Activated CD4-positive, CD25-positive, alpha-beta regulatory T cell treated with anti-CD3 and anti-CD28 coated beads, Interleukin-2, amount 50 U/mL, for 24 hours (primary cell): ENCODE data around the gene HTR3A.

Experiments
- ATAC-seq, 2 donors: fragments of 150-1000 bp; cut with Tn5 transposase; one replicate each; pipeline ENCODE4 v1.10.0; 2021; ENCODE audit warnings: mild to moderate bottlenecking in 1 of 2, moderate library complexity in 1 of 2

Gene HTR3A

DNA sequence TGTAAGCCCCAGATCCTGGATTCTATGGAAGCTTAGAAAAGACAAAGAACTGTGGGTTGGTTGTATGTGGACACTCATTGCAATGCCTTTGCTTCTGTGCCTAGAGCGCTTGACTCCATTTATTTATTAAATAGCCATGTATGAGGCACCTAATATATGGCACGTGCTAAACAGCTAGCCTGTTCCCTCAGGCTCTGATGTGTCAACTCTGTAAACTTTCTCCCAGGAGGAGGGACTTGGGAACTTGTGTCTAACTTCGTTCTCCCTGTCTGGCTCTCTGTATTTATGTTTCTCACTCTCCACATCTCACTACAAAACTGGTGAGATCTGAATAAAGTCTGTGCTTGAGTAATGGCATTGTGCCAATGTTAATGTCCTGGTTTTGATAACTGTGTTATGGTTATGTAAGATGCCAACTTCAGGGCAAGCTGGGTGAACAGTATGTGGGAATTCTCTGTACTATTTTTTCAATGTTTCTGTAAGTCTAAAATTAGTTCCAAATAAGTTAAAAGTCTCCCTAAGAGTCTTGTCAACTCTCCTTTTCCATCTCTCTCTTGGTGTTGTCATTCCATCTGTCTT is 50.5 kb downstream of the HTR3A start:
- no peak for ATAC-seq

DNA sequence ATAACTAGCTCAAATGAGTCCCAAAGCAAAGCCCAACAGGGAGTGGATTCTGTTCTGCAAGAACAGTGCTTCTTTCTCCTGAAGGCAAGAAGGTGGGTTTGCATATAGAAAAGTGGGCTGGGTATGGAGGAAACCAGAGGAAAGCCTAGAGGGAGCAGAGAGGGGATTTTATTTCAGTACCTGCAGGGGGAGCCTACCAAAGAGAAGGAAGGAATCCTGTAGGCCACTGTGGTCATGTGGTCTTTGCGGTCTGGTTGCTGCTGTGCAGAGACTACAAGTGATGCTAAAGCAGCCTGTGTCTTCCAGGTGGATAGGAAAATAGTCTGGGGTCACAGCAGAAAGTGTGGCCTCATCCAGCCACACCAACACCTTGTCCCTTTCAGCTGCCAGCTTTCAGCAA is 51.4 kb downstream of the HTR3A start:
- ATAC-seq, result no peak

DNA sequence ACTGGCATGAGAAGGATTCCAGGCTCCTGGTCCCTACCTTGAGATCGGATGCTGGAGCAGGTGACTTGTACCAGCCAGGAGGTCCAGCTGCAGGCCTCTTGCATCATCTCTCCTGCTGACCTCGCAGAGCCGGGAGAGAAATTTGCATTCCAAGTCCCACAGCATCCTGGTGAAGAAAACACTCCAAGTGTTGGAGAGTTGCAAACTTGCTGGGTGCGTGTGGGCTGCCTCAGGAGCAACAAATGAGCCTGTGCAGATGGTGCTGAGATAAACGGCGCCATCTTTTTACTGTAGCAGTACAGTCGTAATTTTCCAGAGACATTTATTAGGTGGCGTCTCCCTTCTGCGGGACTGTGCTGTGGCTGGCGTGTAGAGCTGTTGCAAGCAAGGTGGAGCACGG is 52.5 kb downstream of the HTR3A start:
- ATAC-seq, result no peak

DNA sequence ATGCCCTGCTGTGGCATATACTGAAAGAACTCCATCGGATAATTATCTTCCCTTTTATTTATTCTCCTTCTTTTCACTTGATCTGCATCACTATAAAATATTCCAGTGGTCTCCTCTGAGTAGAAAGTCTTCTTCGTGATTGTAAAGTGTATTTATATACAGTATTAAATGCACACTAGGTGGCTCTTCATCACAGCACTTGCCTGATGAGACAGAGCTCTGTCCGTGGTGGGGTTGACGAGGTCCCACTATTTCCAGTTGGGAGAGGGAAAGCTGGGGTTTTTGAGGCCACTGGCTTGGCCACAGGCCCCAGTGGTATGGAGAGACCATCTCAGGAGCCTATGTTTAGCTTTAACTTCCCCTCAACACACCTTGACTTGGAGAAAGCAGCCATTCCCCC is 53.0 kb downstream of the HTR3A start:
- ATAC-seq, result no peak

DNA sequence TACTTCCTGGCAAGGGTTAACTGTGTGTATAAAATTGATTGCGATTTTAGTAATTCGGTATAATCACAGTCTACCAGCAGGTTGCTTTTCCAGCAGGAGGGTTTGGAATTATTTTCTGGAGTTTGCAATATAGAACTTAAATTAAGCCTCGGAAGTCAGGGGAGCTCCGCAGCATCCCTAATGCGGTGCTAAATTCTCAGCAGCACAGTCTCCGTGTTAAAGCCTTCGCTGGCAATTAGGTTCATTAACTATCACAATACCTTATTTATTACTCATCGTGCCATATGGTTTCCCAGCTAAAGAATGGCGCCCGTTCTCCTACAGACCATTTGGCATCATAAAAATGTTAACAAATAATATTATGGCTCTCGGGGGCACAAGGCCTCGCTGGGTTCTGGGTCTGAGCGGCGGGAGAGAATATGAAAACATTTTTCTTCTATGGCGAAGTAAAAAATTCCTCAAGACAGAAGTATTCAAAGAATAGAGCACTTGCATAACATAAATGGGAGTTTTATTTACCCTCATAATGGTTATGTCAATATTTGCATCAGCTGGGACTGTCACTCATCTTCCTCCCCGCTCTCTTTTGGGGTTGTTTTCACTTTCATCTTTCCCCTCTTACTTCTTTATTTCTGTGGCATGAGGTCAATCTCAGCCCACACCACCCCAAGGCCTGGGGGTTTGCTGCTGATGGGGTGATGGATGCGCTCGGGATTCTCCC is 56.5 kb downstream of the HTR3A start:
- no peak for ATAC-seq

DNA sequence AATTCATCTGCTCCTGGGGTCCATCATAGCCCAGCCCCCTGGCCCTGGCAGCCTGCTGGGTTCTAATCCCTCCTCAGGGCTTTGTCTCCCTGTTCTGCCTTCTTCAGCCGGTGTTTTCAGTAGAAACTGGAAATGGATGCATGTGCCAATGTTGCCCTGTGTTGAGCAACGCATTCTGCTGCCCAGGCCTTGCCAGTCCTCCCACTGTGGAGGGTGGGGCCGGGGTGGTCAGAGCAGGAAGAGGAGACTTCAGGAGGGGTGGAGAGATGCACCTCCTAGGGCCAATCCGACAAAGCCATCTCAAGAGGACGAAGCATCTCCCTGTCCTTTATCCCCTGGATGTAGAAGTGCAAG is 57.0 kb downstream of the HTR3A start:
- no peak for ATAC-seq

DNA sequence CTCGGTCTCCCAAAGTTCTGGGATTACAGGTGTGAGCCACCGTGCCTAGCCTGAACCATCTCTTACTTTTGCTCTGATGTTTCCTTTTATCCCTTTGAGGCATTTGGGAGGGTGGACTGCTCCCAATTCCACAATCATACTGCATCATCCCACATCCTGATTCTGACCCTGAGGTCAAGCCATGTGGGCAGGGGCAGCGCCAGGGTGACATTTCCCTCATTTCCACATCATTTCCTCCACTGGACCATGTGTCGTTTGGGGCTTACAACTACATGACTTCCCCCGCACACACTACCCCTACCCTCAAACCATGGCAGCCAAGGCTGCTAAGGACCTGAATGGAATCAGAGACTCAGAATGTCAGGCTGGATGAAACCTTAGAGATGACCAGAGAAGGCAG is 58.2 kb downstream of the HTR3A start:
- no peak for ATAC-seq

DNA sequence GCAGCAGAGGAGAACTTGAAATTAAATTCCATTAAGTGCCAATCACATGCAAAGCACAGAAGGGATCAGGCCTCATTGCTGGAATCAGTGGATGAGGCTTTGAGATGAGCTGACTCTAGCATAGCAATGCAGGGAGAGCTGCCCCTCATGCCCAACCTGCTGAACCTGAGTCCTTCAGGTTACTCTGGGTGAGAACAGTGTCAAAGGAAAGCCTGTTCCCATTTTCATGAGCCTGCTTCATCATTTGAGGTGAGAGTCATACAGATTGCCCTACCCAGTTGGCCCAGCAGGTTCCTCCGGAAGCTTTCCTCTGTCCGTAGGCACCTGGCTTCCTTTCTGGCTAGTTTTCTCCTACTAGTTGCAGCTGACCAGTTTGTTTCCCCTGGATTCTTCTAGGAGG is 58.7 kb downstream of the HTR3A start:
- ATAC-seq, result no peak

DNA sequence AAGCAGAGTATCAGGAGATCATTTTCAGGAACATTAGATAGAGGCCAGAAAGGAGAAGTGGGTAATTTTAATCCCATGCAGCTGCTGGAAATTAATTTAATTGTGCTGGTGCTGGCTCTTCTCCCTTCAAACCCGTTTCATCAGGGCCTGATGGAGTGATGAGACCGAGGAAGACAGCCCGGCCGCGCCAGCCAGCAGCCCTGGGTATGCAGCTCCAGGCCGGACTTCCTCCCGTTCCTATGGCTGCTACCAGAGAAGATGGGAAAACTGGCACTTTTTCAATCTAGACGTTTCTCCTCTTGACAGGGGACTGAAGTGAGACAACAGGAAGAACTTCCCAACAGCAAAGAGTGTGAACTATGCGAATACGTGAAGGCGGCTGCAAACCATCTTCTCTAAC is 60.0 kb downstream of the HTR3A start:
- ATAC-seq, result no peak

DNA sequence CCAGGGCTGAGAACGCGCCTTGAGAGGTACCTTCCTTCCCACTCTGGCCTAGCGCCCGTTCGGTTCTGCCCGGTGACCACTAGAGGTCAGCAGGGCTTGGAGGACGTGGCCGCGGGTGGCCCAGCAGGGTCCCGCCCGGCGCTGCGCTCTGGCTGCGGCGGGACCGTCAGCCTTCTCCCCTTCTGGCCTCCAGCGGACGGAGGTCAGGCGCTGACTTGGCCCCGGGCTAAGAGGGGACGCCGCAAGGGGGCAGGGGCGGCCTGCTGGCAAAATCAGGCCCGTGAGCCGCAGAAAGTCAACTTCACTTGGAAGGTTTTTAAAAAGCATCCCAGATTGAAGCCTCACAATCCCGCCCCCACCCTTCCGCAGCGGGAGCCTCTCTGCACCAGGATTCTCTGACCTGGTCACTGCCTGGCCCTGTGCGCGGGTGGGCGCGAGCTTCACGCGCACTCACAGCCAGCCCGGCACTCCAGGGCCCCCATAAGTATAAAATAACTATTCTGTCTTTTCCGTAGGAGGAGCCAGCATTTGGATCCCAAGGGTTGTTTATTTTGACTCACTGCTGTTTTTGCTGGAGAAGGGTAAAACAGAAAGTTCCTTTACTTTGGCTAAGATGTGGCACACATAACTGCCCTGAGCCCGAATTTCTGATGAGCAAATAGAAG is 61.4 kb downstream of the HTR3A start:
- peak; percentile 81 to 85 for ATAC-seq

DNA sequence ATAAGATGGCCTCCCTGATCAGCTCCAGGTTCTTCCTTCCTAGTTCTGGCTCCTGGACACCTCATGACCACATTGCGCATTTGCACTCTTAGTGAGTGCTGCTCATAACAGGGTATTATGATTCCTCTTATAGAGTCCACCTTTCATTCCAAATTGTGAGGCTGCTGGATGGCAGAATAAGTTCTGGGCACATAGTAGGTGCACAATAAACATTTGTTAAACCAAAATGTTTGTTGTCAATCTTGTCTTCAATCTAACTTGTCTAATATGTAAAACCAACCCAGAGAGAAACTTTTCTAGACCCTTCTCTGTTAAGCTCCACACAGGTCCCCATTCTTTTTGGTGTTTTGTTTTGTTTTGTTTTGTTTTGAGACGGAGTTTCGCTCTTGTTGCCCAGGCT is 62.0 kb downstream of the HTR3A start:
- no peak for ATAC-seq

DNA sequence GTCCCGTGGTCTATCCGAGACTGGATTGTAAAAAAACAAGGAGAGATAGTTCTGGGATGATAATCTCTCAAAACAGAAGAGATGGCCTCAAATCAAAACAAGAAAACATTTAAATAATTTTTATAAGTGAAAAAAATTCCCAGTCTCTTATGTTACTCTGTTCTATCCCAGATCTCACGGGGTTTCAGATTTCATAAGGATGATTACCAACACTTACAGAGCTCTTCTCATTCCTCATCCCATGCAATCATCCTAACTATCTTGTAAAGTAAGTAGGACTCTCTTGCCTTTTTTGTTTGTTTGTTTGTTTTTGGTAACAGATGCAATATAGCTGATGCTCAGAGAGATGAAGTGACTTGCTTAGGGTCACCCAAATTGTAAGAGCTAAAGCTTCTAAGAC is 64.6 kb downstream of the HTR3A start:
- no peak for ATAC-seq
